Progenitor cell of endocrine pancreas (in vitro differentiated cells): Measurements from ENCODE around the gene APOH. TPM values are rescaled to one million over a fixed set of nuclear protein-coding genes. Genes with fewer than 3 reads are reported as not detected.

ENCODE experiments used
- DNase-seq: peaks from one replicate; pipeline ENCODE4 v3.0.0; 2021; ENCODE audit warnings: low spot score; ENCODE audit not compliant: unreplicated experiment
- H3K27ac Mint-ChIP-seq: 2 replicates; pipeline ENCODE4 v1.8.0; 2021; ENCODE audit warnings: mild to moderate bottlenecking, moderate library complexity, mixed read lengths
- H3K27me3 Mint-ChIP-seq: 2 replicates; pipeline ENCODE4 v1.8.0; 2021; ENCODE audit warnings: mixed read lengths
- H3K36me3 Mint-ChIP-seq: 2 replicates; pipeline ENCODE4 v1.8.0; 2022; ENCODE audit warnings: mixed read lengths; ENCODE audit not compliant: insufficient read depth
- H3K4me1 Mint-ChIP-seq: 2 replicates; pipeline ENCODE4 v1.8.0; 2021; ENCODE audit warnings: low read depth, mixed read lengths
- H3K4me3 Mint-ChIP-seq: 2 replicates; pipeline ENCODE4 v1.8.0; 2021; ENCODE audit warnings: low read depth, mild to moderate bottlenecking, moderate library complexity, mixed read lengths
- H3K9me3 Mint-ChIP-seq: 2 replicates; pipeline ENCODE4 v1.8.0; 2021; ENCODE audit warnings: low read depth, mixed read lengths
- CTCF ChIP-seq: fragments of 200-600 bp; sonication (generic); IDR thresholded peaks from one replicate; pipeline ENCODE4 v1.5.0; 2021; ENCODE audit warnings: antibody characterized with exemption, mild to moderate bottlenecking; ENCODE audit not compliant: unreplicated experiment
- total RNA-seq: library from RNA; stranded (reverse); gene quantifications from 2 replicates; pipeline ENCODE4 v1.2.1, GENCODE V29; 2021

The APOH gene
- total RNA-seq, 1 donor from 2014 or later = 0.57 TPM

DNA sequence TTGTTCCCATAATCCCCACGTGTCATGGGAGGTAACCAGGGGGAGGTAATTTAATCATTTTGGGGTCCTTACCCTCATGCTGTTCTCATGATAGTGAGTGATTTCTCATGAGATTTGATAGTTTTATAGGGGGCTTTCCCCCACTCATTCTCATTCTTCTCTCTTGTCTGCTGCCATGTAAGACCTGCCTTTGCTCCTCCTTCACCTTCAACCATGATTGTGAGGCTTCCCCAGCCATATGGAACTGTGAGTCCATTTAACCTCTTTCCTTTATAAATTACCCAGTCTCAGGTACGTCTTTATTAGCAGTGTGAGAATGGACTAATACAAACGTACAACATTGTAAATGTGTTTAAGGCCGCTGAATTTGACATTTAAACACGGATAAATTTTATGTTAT lies 35.5 kb upstream of the APOH start:
- H3K4me3 Mint-ChIP-seq = no peak overlapping the region
- peaks cover 2% of the 10 kb centered on the region for H3K36me3 Mint-ChIP-seq
- H3K27ac Mint-ChIP-seq = no peak overlapping the region
- no peaks in the 10 kb centered on the region for H3K27me3 Mint-ChIP-seq
- H3K4me1 Mint-ChIP-seq = peaks cover 2% of the 10 kb centered on the region
- peaks cover 13% of the 10 kb centered on the region for H3K9me3 Mint-ChIP-seq
- no peak for TF ChIP-seq CTCF
- no peak for DNase-seq

DNA sequence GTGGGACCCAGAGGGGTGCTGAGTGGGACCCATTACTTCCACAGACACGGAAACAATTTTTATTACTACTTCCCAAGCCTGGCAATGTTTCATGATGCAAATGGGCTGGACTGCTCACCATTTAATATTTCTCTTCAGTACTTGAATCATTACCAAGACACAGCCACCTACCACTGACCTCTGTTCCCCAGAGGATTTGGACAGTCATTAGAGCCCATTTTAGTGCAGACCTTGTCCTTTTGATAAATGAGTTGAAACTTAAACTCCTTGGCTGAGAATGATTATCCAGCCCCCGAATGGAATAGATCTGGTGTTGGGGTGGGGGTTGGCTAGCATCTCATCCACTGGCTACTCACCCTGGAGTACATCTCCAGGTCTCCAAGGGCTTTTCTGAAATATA lies 33.6 kb upstream of the APOH start:
- no peak overlapping the region for H3K27ac Mint-ChIP-seq
- no peaks in the 10 kb centered on the region for H3K27me3 Mint-ChIP-seq
- H3K4me1 Mint-ChIP-seq = peaks cover 2% of the 10 kb centered on the region
- H3K4me3 Mint-ChIP-seq = no peak overlapping the region
- TF ChIP-seq CTCF = no peak
- H3K9me3 Mint-ChIP-seq = peaks cover 13% of the 10 kb centered on the region
- H3K36me3 Mint-ChIP-seq = no peaks in the 10 kb centered on the region
- DNase-seq = no peak

- H3K4me3 Mint-ChIP-seq = no peak overlapping the region
- H3K27me3 Mint-ChIP-seq = no peaks in the 10 kb centered on the region
- H3K27ac Mint-ChIP-seq = no peak overlapping the region
- peaks cover 10% of the 10 kb centered on the region for H3K9me3 Mint-ChIP-seq
- no peaks in the 10 kb centered on the region for H3K4me1 Mint-ChIP-seq
- no peak for TF ChIP-seq CTCF
- no peak for DNase-seq
- no peaks in the 10 kb centered on the region for H3K36me3 Mint-ChIP-seq
Observed at GRCh38 chr17:66260688-66261087, 31.5 kb upstream of the APOH start.

DNA sequence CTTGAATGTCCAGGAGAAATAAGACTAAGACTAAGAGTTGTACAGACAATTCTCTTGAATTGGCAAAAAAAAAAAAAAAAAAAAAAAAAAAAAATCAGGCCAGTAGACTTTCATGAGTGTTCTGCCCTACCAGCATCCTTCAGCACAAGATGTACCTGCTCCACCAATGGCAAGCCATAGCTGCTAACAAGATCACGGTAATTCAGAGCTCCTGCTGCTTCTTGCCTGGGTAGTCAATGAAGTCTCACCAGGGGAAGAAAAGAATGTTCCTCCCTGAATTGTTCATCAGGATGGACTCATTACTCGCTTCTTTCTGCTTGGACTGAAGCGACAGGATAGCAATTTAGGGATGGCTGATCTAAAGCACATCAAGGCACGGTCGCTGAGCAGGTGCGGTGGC lies 31.1 kb upstream of the APOH start:
- Mint-ChIP-seq H3K27me3 (no peaks in the 10 kb centered on the region), H3K4me1 (no peaks in the 10 kb centered on the region), H3K27ac (no peak overlapping the region), H3K4me3 (no peak overlapping the region), H3K36me3 (no peaks in the 10 kb centered on the region), H3K9me3 (peaks cover 10% of the 10 kb centered on the region)
- DNase-seq = no peak
- TF ChIP-seq CTCF = no peak

GRCh38 chr17:66255527-66255971 lies 26.3 kb upstream of the APOH start:
- Mint-ChIP-seq H3K27me3 (no peaks in the 10 kb centered on the region), H3K9me3 (no peaks in the 10 kb centered on the region), H3K36me3 (no peaks in the 10 kb centered on the region), H3K4me1 (peaks cover 2% of the 10 kb centered on the region), H3K4me3 (no peak overlapping the region), H3K27ac (no peak overlapping the region)
- no peak for TF ChIP-seq CTCF
- DNase-seq = no peak
